ENCODE results near the gene NR1H2. TPM values are rescaled to one million over a fixed set of nuclear protein-coding genes. Genes with fewer than 3 reads are reported as not detected.

NR1H2 gene
- total RNA-seq, 4 donors from 2014 or later, result 80.2 to 125 (median 93.7) TPM

- Histone ChIP-seq H3K36me3 (no peaks in the 10 kb centered on the region), H3K4me3 (peak overlapping the region in 2 of 4 donors; percentile 31 to 38), H3K27me3 (peaks cover 0 to 59% of the 10 kb centered on the region in 2 donors), H3K9me3 (no peaks in the 10 kb centered on the region), H3K4me1 (peaks cover 0 to 45% (median 7%) of the 10 kb centered on the region in 4 donors), H3K27ac (peak overlapping the region in 1 of 4 donors; percentile 50)
- WGBS, 2 donors, result 25 to 30% methylated on average over 8 of the region's 8 CpGs
- no peak for DNase-seq (ENCODE audit: low spot score in 2 of 2)
- TF ChIP-seq EP300 (IDR thresholded peaks at IDR 0.05) (no peak), CTCF (IDR thresholded peaks at IDR 0.05) (no peak), POLR2A (IDR thresholded peaks at IDR 0.05) (no peak)
Observed at GRCh38 chr19:50419580-50420035, 43.4 kb downstream of the NR1H2 start.

- Histone ChIP-seq H3K4me3 (peak overlapping the region in 1 of 4 donors; percentile 38), H3K36me3 (no peaks in the 10 kb centered on the region), H3K27me3 (peaks cover 0 to 59% of the 10 kb centered on the region in 2 donors), H3K4me1 (peaks cover 0 to 42% (median 7%) of the 10 kb centered on the region in 4 donors), H3K27ac (no peak overlapping the region), H3K9me3 (no peaks in the 10 kb centered on the region)
- 38 to 50% methylated on average over 3 of the region's 3 CpGs for WGBS, 2 donors
- DNase-seq (ENCODE audit: low spot score in 2 of 2), result no peak
- no peak for TF ChIP-seq CTCF (IDR thresholded peaks at IDR 0.05)
- no peak for TF ChIP-seq EP300 (IDR thresholded peaks at IDR 0.05)
- TF ChIP-seq POLR2A (IDR thresholded peaks at IDR 0.05), result no peak
Observed at GRCh38 chr19:50420127-50420526, 43.9 kb downstream of the NR1H2 start.

- H3K4me3 ChIP-seq, result no peak overlapping the region
- H3K27me3 ChIP-seq, result peaks cover 0 to 59% of the 10 kb centered on the region in 2 donors
- no peak for DNase-seq (ENCODE audit: low spot score in 2 of 2)
- 84% methylated on average over 3 of the region's 3 CpGs for WGBS, 2 donors
- H3K9me3 ChIP-seq, result no peaks in the 10 kb centered on the region
- H3K27ac ChIP-seq, result no peak overlapping the region
- H3K4me1 ChIP-seq, result peaks cover 0 to 37% (median 7%) of the 10 kb centered on the region in 4 donors
- no peaks in the 10 kb centered on the region for H3K36me3 ChIP-seq
- TF ChIP-seq CTCF (IDR thresholded peaks at IDR 0.05) (no peak), EP300 (IDR thresholded peaks at IDR 0.05) (no peak), POLR2A (IDR thresholded peaks at IDR 0.05) (no peak)
Observed at GRCh38 chr19:50420808-50421207, 44.6 kb downstream of the NR1H2 start.

GRCh38 chr19:50422397-50423278 lies 46.4 kb downstream of the NR1H2 start:
- no peak for DNase-seq (ENCODE audit: low spot score in 2 of 2)

More at GRCh38 chr19:50422397-50423278, 46.4 kb downstream of the NR1H2 start:
- Histone ChIP-seq H3K9me3 (no peaks in the 10 kb centered on the region), H3K27ac (no peak overlapping the region), H3K36me3 (no peaks in the 10 kb centered on the region), H3K4me3 (no peak overlapping the region), H3K27me3 (peaks cover 0 to 53% of the 10 kb centered on the region in 2 donors), H3K4me1 (peaks cover 0 to 20% (median 0%) of the 10 kb centered on the region in 4 donors)
- no peak for TF ChIP-seq EP300 (IDR thresholded peaks at IDR 0.05)
- no peak for TF ChIP-seq CTCF (IDR thresholded peaks at IDR 0.05)
- no peak for TF ChIP-seq POLR2A (IDR thresholded peaks at IDR 0.05)
- WGBS, 2 donors, result 71 to 74% methylated on average over 18 of the region's 18 CpGs

All from tibial nerve (tissue), 4 donors.